Left ventricle myocardium inferior (tissue), 1 donor: ENCODE measurements around the gene CLK1. TPM values are rescaled to one million over a fixed set of nuclear protein-coding genes. Genes with fewer than 3 reads are reported as not detected.

Source experiments
- DNase-seq: peaks from one replicate; pipeline ENCODE4 v3.0.0-alpha.2; 2020
- H3K27ac ChIP-seq: fragments of 200-600 bp; replicated peaks from 2 replicates; pipeline ENCODE4 v1.8.0; 2021
- H3K27me3 ChIP-seq: fragments of 200-600 bp; 2 replicates; pipeline ENCODE4 v1.8.0; 2021; ENCODE audit warnings: low read depth
- H3K36me3 ChIP-seq: fragments of 200-600 bp; 2 replicates; pipeline ENCODE4 v1.8.0; 2021
- H3K4me1 ChIP-seq: fragments of 200-600 bp; 2 replicates; pipeline ENCODE4 v1.8.0; 2021
- H3K4me3 ChIP-seq: fragments of 200-600 bp; 2 replicates; pipeline ENCODE4 v1.8.0; 2021; ENCODE audit warnings: mild to moderate bottlenecking, moderate library complexity
- H3K9me3 ChIP-seq: fragments of 200-600 bp; replicated peaks from 2 replicates; pipeline ENCODE4 v1.8.0; 2021
- intact Hi-C: fragments of 100-400 bp; cut with micrococcal nuclease; formaldehyde crosslinking; loops from one replicate; pipeline ENCODE4 v1.11.0; 2022
- total RNA-seq: library from RNA; stranded (reverse); fragmentation: NEBNext Ultra II Directional; extraction: Animal tissue kit (Norgen Biotek cat#: 25700); gene quantifications from one replicate; pipeline ENCODE4 v1.2.1, GENCODE V29; 2021
- TF ChIP-seq, protein P1 (sequence below): fragments of 200-600 bp; IDR thresholded peaks from 2 replicates; pipeline ENCODE4 v1.8.0; 2021; ENCODE audit warnings: antibody characterized with exemption, mild to moderate bottlenecking, borderline replicate concordance
- donor health status: DM: no; HTN: yes; CAD: no; lungs with severe emphysema.

Gene CLK1
- total RNA-seq, 1 donor from 2014 or later = 42.8 TPM

DNA sequence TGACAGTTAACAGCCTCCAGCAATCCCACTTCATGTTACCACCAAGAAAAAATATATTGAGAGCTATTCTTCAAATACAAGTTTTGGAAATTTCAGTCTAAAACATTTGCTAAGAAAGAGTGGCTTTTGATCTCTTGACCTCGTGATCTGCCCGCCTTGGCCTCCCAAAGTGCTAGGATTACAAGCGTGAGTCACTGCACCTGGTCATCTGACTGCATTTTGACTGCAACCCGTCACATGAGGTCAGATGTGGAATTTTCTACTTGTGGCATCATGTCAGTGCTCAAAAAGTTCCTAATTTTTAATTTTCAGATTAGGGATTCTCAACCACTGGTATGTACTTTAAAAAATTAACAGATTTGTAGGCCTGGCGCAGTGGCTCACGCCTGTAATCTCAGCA is 9.1 kb upstream of the CLK1 start:
- H3K4me3 ChIP-seq = no peak overlapping the region
- no peak overlapping the region for H3K27ac ChIP-seq
- peaks cover 48% of the 10 kb centered on the region for H3K36me3 ChIP-seq
- no peaks in the 10 kb centered on the region for H3K9me3 ChIP-seq
- intact Hi-C loops = no loop called here
- no peaks in the 10 kb centered on the region for H3K27me3 ChIP-seq
- TF ChIP-seq, protein P1, sequence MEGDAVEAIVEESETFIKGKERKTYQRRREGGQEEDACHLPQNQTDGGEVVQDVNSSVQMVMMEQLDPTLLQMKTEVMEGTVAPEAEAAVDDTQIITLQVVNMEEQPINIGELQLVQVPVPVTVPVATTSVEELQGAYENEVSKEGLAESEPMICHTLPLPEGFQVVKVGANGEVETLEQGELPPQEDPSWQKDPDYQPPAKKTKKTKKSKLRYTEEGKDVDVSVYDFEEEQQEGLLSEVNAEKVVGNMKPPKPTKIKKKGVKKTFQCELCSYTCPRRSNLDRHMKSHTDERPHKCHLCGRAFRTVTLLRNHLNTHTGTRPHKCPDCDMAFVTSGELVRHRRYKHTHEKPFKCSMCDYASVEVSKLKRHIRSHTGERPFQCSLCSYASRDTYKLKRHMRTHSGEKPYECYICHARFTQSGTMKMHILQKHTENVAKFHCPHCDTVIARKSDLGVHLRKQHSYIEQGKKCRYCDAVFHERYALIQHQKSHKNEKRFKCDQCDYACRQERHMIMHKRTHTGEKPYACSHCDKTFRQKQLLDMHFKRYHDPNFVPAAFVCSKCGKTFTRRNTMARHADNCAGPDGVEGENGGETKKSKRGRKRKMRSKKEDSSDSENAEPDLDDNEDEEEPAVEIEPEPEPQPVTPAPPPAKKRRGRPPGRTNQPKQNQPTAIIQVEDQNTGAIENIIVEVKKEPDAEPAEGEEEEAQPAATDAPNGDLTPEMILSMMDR = no peak
- no peak for DNase-seq
- peaks cover 29% of the 10 kb centered on the region for H3K4me1 ChIP-seq

DNA sequence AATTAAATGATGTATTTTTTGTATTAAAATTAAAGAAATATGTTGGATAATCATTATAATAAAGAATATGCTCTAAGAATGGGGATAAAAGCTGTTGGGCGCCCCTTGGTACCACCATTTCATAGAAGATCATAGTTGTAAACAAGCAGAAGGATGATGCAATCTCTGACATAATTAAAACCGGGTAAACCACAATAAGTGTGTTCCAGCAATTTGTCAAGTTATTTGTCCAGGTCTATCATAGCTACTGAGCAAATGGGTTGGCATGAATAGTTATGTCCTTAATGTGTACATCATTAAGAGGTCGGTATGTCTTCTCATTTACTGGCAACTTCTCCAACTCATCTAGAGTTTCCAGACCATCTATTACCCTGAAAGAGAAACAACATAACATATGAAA is 6.7 kb upstream of the CLK1 start:
- no peak for DNase-seq
- intact Hi-C loops = no loop called here
- TF ChIP-seq, protein P1 = no peak
- Histone ChIP-seq H3K27ac (no peak overlapping the region), H3K27me3 (no peaks in the 10 kb centered on the region), H3K4me1 (peaks cover 25% of the 10 kb centered on the region), H3K9me3 (no peaks in the 10 kb centered on the region), H3K4me3 (no peak overlapping the region), H3K36me3 (peaks cover 42% of the 10 kb centered on the region)

DNA sequence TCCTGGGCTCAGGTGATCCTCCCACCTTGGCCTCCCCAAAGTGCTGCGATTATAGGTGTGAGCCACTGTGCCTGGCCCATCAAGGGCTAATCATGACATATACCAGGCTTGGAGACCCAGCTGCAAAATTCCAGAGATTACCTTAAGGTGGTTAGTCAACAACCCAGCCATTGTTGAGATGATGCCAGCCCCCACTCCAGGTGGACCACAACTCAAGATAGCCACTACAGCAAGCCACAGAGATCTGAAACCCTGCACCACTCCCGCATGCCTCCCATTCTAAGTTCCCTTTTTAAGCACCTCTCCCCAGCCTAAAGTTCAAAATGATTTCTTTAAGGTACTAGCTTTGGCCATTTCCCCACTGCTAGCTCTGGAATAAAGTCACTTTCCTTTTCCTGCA is 4.6 kb upstream of the CLK1 start:
- no peak for DNase-seq
- Histone ChIP-seq H3K9me3 (no peaks in the 10 kb centered on the region), H3K4me1 (peaks cover 37% of the 10 kb centered on the region), H3K4me3 (no peak overlapping the region), H3K27me3 (no peaks in the 10 kb centered on the region), H3K36me3 (peaks cover 28% of the 10 kb centered on the region), H3K27ac (no peak overlapping the region)
- intact Hi-C loops = no loop called here
- TF ChIP-seq, protein P1 = no peak

DNA sequence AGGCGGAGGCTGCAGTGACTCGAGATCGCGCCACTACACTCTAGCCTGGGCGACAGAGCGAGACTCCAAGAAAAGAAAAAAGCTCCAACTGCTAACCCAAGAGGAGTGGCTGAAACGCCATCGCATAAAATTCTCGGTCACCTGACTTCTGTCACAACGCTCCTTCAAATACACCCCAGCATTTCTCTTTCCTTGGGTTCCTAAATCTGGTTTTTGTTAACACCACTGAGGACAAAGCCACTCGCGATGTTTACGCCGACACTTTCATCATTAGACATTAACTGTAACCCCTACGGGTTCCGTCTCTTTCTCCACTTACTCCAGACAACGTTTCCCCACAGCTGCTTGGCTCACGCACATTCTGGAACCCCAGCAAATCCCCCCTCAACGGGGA is 679 bp downstream of the CLK1 start:
- Histone ChIP-seq H3K27ac (peak overlapping the region; percentile 100), H3K4me1 (peaks cover 84% of the 10 kb centered on the region), H3K27me3 (no peaks in the 10 kb centered on the region), H3K4me3 (peak overlapping the region; percentile 95), H3K36me3 (peaks cover 38% of the 10 kb centered on the region), H3K9me3 (no peaks in the 10 kb centered on the region)
- DNase-seq = no peak
- intact Hi-C loops = no loop called here
- TF ChIP-seq, protein P1 = no peak

DNA sequence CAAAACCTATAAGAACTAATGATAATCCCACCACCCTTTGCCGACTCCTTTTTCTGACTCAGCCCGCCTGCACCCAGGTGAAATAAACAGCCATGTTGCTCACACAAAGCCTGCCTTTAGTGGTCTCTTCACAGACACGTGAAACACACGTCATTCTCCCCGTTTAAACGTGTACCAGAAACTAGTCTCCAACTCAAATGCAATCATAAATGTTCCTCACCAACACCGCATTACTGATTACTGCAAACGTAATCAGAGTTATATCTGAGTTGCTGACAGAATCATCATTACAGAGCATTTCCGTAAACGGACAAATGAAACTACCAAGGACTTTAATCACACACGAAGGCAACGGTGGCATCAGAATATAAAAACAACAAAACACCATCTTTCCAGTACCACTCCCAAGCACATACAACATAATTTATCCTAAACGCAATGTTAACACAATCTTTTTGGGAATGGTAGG is 1.9 kb downstream of the CLK1 start:
- Histone ChIP-seq H3K4me1 (peaks cover 96% of the 10 kb centered on the region), H3K27me3 (no peaks in the 10 kb centered on the region), H3K4me3 (peak overlapping the region; percentile 95), H3K27ac (peak overlapping the region; percentile 100), H3K9me3 (no peaks in the 10 kb centered on the region), H3K36me3 (peaks cover 50% of the 10 kb centered on the region)
- intact Hi-C loops = no loop called here
- no peak for DNase-seq
- TF ChIP-seq, protein P1 = no peak
